ENCODE results near the gene RNF112. TPM values are rescaled to one million over a fixed set of nuclear protein-coding genes. Genes with fewer than 3 reads are reported as not detected.

RNF112 gene
- total RNA-seq, 1 experiment from 2014 or later = 4.9 TPM

DNA sequence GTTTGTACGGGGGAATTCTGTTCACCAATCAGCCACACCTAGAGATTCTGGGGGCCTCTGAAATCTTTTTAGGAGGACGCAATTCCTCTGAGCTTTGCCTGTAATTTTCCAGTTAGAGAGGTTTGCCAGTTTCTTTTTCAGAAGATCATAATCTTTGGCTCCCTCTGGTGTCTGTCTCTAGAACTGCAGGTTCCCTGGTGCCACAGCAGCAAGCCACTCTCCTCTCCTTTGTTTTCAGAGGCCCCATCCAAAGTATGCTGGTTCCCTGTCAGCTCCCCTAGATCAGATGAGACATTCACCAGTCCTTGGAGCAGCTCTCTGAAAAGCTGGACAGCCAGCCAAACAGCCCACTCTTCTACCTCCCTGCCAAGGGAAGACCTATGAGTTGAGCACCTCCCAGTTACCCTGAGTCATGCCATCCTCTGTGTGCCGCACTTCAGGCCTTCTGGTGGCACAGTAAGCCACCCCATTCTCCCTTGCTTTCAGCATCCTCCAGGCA, 36.1 kb downstream of the RNF112 start:
- Mint-ChIP-seq H3K4me3 (no peak overlapping the region), H3K27ac (peak overlapping the region; percentile 63), H3K36me3 (peaks cover 39% of the 10 kb centered on the region), H3K9me3 (peaks cover 47% of the 10 kb centered on the region), H3K4me1 (peaks cover 25% of the 10 kb centered on the region), H3K27me3 (ENCODE audit: low read depth) (peaks cover 10% of the 10 kb centered on the region)
- TF ChIP-seq, protein P1, sequence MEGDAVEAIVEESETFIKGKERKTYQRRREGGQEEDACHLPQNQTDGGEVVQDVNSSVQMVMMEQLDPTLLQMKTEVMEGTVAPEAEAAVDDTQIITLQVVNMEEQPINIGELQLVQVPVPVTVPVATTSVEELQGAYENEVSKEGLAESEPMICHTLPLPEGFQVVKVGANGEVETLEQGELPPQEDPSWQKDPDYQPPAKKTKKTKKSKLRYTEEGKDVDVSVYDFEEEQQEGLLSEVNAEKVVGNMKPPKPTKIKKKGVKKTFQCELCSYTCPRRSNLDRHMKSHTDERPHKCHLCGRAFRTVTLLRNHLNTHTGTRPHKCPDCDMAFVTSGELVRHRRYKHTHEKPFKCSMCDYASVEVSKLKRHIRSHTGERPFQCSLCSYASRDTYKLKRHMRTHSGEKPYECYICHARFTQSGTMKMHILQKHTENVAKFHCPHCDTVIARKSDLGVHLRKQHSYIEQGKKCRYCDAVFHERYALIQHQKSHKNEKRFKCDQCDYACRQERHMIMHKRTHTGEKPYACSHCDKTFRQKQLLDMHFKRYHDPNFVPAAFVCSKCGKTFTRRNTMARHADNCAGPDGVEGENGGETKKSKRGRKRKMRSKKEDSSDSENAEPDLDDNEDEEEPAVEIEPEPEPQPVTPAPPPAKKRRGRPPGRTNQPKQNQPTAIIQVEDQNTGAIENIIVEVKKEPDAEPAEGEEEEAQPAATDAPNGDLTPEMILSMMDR (IDR thresholded peaks at IDR 0.05) = peak; percentile 99
- no peak for TF ChIP-seq EMX1 (CRISPR knock-in tag; IDR thresholded peaks at IDR 0.05)
- DNase-seq (ENCODE audit: low spot score) = peak; percentile 80
- ChIA-PET CTCF (interaction anchor here (0.6 to 6.2 kb wide), 37 partner anchors 9 to 319 kb away, joined by 3 to 91 read pairs (median 5); partner anchors contain the start of genes ALDH3A2, B9D1, MAPK7 and MFAP4), POLR2A (interaction anchor here (0.6 to 1.0 kb wide), 3 partner anchors 10 to 69 kb away, joined by 3 read pairs; partner anchors contain the start of gene MAPK7)
- ATAC-seq = peak; percentile 90

DNA sequence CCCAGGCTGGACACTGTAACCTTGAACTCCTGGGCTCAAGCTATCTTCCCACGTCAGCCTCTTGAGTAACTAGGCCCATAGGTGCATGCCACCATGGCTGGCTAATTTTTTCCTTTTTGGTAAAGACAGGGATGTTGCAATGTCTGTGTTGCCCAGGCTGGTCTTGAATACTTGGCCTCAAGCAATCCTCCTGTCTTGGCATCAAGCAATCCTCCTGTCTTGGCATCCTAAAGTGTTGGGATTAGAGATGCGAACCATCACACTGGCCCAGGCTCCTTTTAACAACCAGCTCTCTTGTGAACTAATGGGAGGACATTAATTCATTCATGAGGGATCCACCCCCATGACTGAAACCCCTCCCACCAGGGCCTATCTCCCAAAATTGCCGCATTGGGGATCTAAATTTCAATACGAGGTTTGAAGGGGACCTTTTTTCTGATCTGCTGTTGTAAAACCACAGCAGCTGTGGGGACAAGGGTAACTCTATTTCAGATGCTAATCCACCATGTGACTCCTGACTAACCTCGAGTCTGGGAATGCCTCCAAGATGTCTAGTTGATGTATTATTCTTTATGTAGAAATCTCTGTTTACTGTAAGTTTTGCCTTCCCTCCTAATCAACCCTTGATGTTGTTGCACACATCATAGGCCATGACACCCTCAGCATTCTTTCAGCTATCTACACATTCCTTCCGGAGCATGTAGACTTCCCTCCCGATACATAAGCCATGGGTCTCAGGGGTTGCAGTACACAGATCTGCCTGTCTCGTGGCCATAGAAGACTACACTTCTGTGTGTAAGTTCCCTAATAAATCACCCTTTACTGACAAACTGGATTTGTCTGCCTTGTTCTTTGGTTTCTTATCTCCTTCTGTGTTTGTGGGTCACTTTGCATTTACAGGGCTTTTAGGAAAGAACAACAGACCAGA, 37.6 kb downstream of the RNF112 start:
- CTCF ChIA-PET = interaction anchor here (1.2 to 6.2 kb wide), 12 partner anchors 8 to 314 kb away, joined by 4 to 91 read pairs (median 19); partner anchors contain the start of genes B9D1, MAPK7, MFAP4 and RNF112

DNA sequence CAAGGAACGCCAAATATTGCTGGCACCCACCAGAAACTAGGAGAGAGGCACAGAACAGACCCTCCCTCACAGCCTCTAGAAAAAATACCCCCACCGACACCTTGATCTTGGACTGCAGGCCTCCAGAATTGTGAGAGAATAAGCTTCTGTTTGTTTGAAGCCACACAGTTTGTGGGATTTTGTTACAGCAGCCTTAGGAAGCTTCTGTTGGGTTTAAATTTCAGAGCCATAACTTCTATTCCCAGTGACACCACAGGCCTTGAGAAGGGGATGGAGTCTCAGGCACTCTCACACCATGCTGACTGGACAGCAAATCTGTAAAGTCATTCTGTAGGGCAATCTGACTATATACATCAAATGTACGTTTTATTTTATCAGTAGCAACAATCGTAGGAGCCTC, 38.6 kb downstream of the RNF112 start:
- peaks cover 2% of the 10 kb centered on the region for H3K27me3 Mint-ChIP-seq (ENCODE audit: low read depth)
- DNase-seq (ENCODE audit: low spot score) (no peak), ATAC-seq (no peak)
- H3K4me1 Mint-ChIP-seq = peaks cover 32% of the 10 kb centered on the region
- peaks cover 23% of the 10 kb centered on the region for H3K9me3 Mint-ChIP-seq
- H3K4me3 Mint-ChIP-seq = no peak overlapping the region
- ChIA-PET POLR2A (no interaction called here), CTCF (interaction anchor here (0.9 to 6.2 kb wide), 3 partner anchors 53 to 86 kb away, joined by 3 to 91 read pairs (median 63); partner anchors contain the start of genes B9D1 and MAPK7)
- peaks cover 14% of the 10 kb centered on the region for H3K36me3 Mint-ChIP-seq
- no peak overlapping the region for H3K27ac Mint-ChIP-seq
- TF ChIP-seq, protein P2, sequence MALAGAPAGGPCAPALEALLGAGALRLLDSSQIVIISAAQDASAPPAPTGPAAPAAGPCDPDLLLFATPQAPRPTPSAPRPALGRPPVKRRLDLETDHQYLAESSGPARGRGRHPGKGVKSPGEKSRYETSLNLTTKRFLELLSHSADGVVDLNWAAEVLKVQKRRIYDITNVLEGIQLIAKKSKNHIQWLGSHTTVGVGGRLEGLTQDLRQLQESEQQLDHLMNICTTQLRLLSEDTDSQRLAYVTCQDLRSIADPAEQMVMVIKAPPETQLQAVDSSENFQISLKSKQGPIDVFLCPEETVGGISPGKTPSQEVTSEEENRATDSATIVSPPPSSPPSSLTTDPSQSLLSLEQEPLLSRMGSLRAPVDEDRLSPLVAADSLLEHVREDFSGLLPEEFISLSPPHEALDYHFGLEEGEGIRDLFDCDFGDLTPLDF (CRISPR knock-in tag; IDR thresholded peaks at IDR 0.05) = no peak
- TF ChIP-seq, protein P3, sequence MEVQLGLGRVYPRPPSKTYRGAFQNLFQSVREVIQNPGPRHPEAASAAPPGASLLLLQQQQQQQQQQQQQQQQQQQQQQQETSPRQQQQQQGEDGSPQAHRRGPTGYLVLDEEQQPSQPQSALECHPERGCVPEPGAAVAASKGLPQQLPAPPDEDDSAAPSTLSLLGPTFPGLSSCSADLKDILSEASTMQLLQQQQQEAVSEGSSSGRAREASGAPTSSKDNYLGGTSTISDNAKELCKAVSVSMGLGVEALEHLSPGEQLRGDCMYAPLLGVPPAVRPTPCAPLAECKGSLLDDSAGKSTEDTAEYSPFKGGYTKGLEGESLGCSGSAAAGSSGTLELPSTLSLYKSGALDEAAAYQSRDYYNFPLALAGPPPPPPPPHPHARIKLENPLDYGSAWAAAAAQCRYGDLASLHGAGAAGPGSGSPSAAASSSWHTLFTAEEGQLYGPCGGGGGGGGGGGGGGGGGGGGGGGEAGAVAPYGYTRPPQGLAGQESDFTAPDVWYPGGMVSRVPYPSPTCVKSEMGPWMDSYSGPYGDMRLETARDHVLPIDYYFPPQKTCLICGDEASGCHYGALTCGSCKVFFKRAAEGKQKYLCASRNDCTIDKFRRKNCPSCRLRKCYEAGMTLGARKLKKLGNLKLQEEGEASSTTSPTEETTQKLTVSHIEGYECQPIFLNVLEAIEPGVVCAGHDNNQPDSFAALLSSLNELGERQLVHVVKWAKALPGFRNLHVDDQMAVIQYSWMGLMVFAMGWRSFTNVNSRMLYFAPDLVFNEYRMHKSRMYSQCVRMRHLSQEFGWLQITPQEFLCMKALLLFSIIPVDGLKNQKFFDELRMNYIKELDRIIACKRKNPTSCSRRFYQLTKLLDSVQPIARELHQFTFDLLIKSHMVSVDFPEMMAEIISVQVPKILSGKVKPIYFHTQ (CRISPR knock-in tag; IDR thresholded peaks at IDR 0.05) = no peak
- TF ChIP-seq, protein P4, sequence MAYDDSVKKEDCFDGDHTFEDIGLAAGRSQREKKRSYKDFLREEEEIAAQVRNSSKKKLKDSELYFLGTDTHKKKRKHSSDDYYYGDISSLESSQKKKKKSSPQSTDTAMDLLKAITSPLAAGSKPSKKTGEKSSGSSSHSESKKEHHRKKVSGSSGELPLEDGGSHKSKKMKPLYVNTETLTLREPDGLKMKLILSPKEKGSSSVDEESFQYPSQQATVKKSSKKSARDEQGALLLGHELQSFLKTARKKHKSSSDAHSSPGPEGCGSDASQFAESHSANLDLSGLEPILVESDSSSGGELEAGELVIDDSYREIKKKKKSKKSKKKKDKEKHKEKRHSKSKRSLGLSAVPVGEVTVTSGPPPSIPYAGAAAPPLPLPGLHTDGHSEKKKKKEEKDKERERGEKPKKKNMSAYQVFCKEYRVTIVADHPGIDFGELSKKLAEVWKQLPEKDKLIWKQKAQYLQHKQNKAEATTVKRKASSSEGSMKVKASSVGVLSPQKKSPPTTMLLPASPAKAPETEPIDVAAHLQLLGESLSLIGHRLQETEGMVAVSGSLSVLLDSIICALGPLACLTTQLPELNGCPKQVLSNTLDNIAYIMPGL (CRISPR knock-in tag; IDR thresholded peaks at IDR 0.05) = no peak
- TF ChIP-seq TCF7 (CRISPR knock-in tag; IDR thresholded peaks at IDR 0.05; ENCODE audit: low read depth) = no peak
- no peak for TF ChIP-seq TEAD1 (CRISPR knock-in tag; IDR thresholded peaks at IDR 0.05)
- TF ChIP-seq GABPB1 (CRISPR knock-in tag; IDR thresholded peaks at IDR 0.05) = no peak
- TF ChIP-seq, protein P5, sequence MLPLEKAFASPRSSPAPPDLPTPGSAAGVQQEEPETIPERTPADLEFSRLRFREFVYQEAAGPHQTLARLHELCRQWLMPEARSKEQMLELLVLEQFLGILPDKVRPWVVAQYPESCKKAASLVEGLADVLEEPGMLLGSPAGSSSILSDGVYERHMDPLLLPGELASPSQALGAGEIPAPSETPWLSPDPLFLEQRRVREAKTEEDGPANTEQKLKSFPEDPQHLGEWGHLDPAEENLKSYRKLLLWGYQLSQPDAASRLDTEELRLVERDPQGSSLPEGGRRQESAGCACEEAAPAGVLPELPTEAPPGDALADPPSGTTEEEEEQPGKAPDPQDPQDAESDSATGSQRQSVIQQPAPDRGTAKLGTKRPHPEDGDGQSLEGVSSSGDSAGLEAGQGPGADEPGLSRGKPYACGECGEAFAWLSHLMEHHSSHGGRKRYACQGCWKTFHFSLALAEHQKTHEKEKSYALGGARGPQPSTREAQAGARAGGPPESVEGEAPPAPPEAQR (CRISPR knock-in tag; IDR thresholded peaks at IDR 0.05) = no peak
- no peak for TF ChIP-seq ESRRA (CRISPR knock-in tag; IDR thresholded peaks at IDR 0.05; ENCODE audit: borderline replicate concordance)
- TF ChIP-seq, protein P6, sequence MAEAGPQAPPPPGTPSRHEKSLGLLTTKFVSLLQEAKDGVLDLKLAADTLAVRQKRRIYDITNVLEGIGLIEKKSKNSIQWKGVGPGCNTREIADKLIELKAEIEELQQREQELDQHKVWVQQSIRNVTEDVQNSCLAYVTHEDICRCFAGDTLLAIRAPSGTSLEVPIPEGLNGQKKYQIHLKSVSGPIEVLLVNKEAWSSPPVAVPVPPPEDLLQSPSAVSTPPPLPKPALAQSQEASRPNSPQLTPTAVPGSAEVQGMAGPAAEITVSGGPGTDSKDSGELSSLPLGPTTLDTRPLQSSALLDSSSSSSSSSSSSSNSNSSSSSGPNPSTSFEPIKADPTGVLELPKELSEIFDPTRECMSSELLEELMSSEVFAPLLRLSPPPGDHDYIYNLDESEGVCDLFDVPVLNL (CRISPR knock-in tag; IDR thresholded peaks at IDR 0.05; ENCODE audit: borderline replicate concordance, low read depth) = no peak

More for the DNA sequence above, 37.6 kb downstream of the RNF112 start:
- Mint-ChIP-seq H3K9me3 (peaks cover 32% of the 10 kb centered on the region), H3K36me3 (peaks cover 24% of the 10 kb centered on the region), H3K4me1 (peaks cover 25% of the 10 kb centered on the region), H3K27ac (no peak overlapping the region), H3K27me3 (ENCODE audit: low read depth) (peaks cover 2% of the 10 kb centered on the region), H3K4me3 (no peak overlapping the region)
- DNase-seq (ENCODE audit: low spot score) (no peak), ATAC-seq (no peak)
- TF ChIP-seq, protein P6 (CRISPR knock-in tag; IDR thresholded peaks at IDR 0.05; ENCODE audit: borderline replicate concordance, low read depth) = no peak
- TF ChIP-seq JUN (CRISPR knock-in tag; IDR thresholded peaks at IDR 0.05) = no peak
- TF ChIP-seq MXD4 (CRISPR knock-in tag; IDR thresholded peaks at IDR 0.05; ENCODE audit: borderline replicate concordance) = no peak
- no peak for TF ChIP-seq TP53 (CRISPR knock-in tag; IDR thresholded peaks at IDR 0.05)
- TF ChIP-seq ZNF138 (CRISPR knock-in tag; conservative IDR thresholded peaks at IDR 0.05) = no peak
- no peak for TF ChIP-seq SP1 (CRISPR knock-in tag; conservative IDR thresholded peaks at IDR 0.05)
- TF ChIP-seq NFE2L1 (CRISPR knock-in tag; IDR thresholded peaks at IDR 0.05) = no peak
- TF ChIP-seq NR1H2 (CRISPR knock-in tag; IDR thresholded peaks at IDR 0.05) = no peak
- TF ChIP-seq CREM (CRISPR knock-in tag; IDR thresholded peaks at IDR 0.05) = no peak
- TF ChIP-seq ZNF219 (CRISPR knock-in tag; IDR thresholded peaks at IDR 0.05; ENCODE audit: borderline replicate concordance) = no peak
- no peak for TF ChIP-seq PRRX2 (CRISPR knock-in tag; IDR thresholded peaks at IDR 0.05)
- no peak for TF ChIP-seq ZNF232 (CRISPR knock-in tag; IDR thresholded peaks at IDR 0.05)
- TF ChIP-seq, protein P7, sequence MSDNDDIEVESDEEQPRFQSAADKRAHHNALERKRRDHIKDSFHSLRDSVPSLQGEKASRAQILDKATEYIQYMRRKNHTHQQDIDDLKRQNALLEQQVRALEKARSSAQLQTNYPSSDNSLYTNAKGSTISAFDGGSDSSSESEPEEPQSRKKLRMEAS (CRISPR knock-in tag; IDR thresholded peaks at IDR 0.05) = no peak
- no peak for TF ChIP-seq KAT7 (CRISPR knock-in tag; IDR thresholded peaks at IDR 0.05; ENCODE audit: borderline replicate concordance)
- POLR2A ChIA-PET = interaction anchor here (1.0 kb wide), 1 partner anchor 9 kb away, joined by 3 read pairs; no protein-coding TSS in a partner anchor
